AG09319 (cell line): ENCODE results near the gene UCMA.

Source experiments
- DNase-seq: peaks from one replicate; pipeline ENCODE4 v3.0.0-alpha.2; 2010; ENCODE audit warnings: low read depth; ENCODE audit errors: extremely low read depth
- TF ChIP-seq, protein P1 (sequence below): IDR thresholded peaks from 2 replicates; pipeline ENCODE4 v1.5.1; 2011; ENCODE audit warnings: low read depth, mild to moderate bottlenecking, inconsistent platforms, low read length, moderate library complexity

Gene UCMA

DNA sequence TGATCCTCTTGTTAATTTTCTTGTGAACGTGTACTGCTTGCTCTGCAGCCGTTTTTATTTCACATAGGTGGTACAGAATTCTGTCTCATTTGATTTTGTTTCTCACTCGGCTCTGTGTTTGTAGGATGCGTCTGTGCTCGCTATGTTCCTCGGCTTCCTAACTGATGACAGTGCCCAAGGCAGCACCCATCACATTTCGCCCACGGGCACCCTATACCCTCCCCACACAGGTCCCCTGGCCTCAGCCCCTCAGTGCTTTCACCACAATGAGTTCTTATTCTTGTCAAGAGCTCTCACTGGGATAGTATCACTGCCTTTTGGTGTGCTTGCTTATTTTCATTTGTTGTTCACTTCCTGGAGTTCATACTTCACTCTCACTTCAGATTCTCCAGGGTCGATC, 28.1 kb downstream of the UCMA start:
- no peak for DNase-seq
- TF ChIP-seq, protein P1, sequence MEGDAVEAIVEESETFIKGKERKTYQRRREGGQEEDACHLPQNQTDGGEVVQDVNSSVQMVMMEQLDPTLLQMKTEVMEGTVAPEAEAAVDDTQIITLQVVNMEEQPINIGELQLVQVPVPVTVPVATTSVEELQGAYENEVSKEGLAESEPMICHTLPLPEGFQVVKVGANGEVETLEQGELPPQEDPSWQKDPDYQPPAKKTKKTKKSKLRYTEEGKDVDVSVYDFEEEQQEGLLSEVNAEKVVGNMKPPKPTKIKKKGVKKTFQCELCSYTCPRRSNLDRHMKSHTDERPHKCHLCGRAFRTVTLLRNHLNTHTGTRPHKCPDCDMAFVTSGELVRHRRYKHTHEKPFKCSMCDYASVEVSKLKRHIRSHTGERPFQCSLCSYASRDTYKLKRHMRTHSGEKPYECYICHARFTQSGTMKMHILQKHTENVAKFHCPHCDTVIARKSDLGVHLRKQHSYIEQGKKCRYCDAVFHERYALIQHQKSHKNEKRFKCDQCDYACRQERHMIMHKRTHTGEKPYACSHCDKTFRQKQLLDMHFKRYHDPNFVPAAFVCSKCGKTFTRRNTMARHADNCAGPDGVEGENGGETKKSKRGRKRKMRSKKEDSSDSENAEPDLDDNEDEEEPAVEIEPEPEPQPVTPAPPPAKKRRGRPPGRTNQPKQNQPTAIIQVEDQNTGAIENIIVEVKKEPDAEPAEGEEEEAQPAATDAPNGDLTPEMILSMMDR = no peak

DNA sequence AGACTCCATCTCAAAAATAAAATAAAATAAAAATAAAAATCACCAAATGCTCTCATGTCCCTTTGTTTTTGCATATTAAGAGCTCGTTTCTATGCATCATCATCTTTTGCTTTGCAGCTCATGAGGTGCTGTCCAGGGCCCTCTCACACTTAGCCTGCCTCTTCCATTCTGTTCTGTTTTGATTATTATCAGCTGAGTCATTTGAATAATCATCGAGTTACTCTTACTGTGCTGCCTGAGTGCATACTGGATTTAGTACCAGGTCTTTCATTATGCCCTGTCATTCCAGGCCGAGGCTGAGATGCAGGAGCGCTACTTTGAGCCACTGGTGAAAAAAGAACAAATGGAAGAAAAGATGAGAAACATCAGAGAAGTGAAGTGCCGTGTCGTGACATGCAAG, 33.0 kb downstream of the UCMA start:
- no peak for DNase-seq
- TF ChIP-seq, protein P1 = no peak

DNA sequence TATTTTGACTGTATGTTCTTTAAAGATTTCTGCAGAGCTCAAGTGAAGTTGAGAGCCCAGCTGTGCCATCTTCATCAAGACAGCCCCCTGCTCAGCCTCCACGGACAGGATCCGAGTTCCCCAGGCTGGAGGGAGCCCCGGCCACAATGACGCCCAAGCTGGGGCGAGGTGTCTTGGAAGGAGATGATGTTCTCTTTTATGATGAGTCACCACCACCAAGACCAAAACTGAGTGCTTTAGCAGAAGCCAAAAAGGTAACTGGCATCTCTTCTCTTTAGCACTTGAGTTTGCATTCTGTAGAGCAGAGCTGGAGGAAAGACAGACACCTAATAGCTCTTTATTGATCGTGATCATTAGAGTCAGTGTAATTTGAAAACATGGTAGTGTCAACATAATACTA, 39.2 kb downstream of the UCMA start:
- TF ChIP-seq, protein P1 = no peak

DNA sequence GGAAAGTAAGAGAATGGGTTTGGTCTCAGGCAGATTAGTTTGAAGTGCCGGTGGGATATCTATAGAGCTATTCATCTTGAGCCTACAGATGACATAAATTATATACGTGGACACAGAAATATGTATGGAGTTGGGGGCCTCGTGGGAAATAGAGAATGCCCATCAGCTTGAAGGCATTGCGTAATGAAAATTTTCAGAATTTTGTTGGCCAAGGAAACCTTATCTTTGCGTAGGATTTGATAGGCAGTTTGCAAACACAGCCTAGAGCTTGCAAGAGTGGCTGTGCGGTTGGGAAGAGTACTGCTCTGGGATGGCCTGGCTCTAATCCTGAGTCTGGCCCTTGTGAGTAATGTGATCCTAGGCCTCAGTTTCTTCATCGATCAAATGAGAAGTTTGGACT, 40.5 kb downstream of the UCMA start:
- TF ChIP-seq, protein P1 = no peak
- no peak for DNase-seq

More for the DNA sequence above, 39.2 kb downstream of the UCMA start:
- no peak for DNase-seq

DNA sequence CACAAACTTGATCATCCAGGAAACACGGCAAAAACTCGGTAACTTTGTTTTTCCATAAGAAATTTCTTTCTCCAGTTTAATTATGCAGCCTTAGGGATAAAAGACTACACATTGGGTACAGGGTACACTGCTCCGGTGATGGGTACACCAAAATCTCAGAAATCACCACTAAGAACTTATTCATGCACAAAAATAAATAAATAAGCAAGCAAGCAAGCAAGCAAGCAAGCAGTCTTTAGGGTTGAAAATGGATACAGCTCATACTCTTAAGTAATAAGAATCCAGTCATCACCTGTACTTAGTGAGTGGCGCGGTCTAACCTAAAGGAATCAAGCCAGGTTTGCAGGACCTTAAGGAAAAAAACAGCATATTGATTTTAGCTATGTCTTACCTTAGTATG, 42.8 kb downstream of the UCMA start:
- no peak for DNase-seq

DNA sequence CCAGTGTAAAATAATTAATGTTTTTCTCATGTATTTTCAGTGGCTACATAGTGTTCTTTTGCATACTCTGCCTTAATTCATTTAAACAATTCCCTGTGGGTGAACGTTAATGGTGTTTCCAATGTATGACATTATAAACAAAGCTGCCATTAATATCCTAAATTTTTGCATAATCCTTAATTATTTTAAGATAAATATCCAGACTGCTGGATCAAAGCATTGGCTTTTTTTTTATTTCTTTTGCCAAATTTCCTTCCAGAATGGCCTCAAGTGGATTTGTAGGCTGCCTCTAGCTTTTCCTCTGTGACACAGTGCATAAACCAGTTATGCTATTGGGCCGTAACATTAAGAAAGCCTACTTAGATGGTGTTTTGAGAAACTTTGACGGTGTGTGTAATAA, 43.4 kb downstream of the UCMA start:
- DNase-seq = no peak
- TF ChIP-seq, protein P1 = no peak

More for the DNA sequence above, 42.8 kb downstream of the UCMA start:
- TF ChIP-seq, protein P1 = no peak

DNA sequence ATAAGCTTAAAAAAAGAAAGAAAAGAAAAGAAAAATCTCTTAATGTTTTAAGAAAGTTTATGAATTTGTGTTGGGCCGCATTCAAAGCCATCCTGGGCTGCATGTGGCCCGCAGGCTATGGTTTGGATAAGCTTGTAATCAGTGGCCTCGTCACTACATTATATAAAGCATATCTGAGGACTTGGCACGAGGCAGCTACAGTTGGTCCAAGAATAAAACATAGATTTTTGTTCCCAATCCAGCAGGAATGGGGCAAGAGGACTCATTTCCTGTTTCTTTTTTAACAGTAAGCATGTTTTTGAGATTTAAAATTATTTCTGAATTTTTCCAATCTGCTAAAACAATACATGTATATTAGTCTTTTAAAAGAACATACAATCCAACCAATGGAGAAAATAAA, 44.2 kb downstream of the UCMA start:
- DNase-seq = peak; percentile 3
- TF ChIP-seq, protein P1 = no peak

DNA sequence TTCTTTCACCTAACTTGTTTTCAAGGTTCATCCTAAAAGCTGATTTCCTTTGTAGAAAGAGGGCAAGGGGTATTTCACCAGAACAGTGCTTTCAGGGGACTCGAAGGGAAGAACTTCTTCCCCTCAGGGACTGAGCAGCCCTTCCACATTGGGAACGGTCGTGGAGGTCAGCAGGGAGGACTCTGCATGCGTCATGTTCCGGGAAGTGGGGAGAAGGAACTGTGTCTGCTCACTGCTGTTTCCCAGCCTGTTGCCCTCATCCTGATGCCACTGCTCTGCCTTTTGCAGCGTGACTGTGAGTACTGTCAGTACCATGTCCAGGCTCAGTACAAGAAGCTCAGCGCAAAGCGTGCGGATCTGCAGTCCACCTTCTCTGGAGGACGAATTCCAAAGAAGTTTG, 45.6 kb downstream of the UCMA start:
- TF ChIP-seq, protein P1 = no peak
- no peak for DNase-seq
